HG03103 (cell line): ENCODE data around the gene TIGAR.

Experiments
- ATAC-seq: cut with Tn5 transposase; IDR thresholded peaks from one replicate; pipeline ENCODE4 v1.9.1; 2021; ENCODE audit warnings: low read depth; ENCODE audit not compliant: unreplicated experiment

Gene TIGAR

GRCh38 chr12:4320853-4321701 lies at the start of gene TIGAR:
TSS of gene TIGAR (plus strand) at chr12:4321213. CDS start at chr12:4321272, 59 bp downstream.
- ATAC-seq: peak; percentile 93

DNA sequence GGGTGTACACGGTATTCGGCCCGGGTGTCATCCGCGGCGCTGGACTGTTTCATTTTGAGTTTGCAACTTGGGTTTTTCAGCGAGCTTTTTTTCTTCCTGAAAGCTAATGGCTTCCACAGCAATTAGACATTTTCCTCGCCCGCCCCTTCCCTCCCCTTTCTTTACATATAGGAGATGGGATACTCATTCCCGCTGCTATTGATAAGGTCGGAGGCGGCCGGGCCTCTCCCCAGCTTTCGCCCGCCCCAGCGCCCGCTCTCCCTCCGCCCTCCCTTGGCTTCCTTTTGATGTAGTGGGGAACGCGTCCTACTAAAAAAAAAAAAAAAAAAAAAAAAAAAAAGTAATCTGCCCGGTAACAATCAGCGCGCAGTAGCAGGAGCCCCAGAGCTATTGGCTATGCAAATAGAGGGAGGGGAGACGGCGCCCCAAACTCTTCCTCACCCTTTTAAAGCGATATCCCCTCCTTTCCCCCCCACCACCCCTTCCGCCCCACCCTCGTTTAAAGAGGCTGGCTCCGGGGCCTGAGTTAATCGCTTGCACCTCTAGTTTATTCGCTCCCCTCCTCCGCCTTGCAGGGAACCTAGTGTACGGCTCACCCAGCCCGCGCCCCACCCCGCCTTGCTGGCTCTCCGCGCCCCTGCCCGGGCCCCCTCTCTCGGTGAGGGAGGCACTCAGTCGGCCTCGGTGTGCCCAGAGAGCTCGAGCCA lies 49.1 kb upstream of the TIGAR start:
- peak; percentile 40 for ATAC-seq

- ATAC-seq: no peak
These were observed 48.4 kb upstream of the TIGAR start for GRCh38 chr12:4272424-4273272.

- ATAC-seq: no peak
These were observed 47.8 kb upstream of the TIGAR start for GRCh38 chr12:4273273-4273651.

DNA sequence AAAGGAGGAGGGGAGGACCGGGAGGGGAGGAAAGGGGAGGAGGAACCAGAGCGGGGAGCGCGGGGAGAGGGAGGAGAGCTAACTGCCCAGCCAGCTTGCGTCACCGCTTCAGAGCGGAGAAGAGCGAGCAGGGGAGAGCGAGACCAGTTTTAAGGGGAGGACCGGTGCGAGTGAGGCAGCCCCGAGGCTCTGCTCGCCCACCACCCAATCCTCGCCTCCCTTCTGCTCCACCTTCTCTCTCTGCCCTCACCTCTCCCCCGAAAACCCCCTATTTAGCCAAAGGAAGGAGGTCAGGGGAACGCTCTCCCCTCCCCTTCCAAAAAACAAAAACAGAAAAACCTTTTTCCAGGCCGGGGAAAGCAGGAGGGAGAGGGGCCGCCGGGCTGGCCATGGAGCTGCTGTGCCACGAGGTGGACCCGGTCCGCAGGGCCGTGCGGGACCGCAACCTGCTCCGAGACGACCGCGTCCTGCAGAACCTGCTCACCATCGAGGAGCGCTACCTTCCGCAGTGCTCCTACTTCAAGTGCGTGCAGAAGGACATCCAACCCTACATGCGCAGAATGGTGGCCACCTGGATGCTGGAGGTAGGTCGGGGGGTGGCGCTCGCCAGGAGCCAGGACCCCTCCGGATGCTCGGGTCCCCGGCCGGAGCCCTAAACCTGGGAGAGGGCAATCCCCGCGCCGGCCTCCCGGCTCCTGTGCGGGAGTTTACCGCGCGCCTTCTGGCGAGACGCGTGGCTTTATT lies 47.2 kb upstream of the TIGAR start, which contains the start of gene CCND2:
Gene CCND2, plus strand, starts transcription at position 111 of the 744 bp plus-strand sequence. Its CDS starts 279 bp downstream, at position 390.
- no peak for ATAC-seq

DNA sequence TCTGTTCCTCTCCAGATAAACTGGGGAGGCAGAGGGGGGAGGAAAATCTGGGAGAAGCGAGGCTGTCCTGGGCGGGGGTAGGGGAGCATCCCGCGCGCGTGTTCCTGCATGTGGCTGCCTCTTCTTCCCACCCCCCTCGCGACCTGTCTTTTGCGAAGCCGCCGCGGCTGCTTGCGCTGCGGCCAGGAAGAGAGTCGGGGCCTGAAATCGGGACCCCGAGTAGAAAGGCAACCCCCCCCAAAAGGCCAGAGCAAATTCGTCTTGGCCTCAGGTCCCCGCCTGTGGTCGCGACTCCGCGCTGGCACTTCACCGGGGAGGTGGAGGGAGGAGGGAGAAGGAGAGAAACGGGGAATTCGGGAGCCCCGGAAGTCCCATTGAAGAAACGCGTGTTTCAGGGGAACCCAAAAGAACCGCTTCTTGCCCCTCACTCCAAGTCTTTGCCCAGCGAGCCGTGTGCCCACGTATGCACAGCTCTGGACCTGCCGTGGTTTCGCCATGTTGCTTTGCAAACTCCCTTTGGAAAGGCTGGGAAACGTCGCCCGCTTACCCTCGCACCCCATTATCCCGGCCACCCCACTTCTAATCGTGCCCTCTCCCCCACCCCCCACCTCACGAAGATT lies 46.5 kb upstream of the TIGAR start:
- no peak for ATAC-seq

- no peak for ATAC-seq
These were observed 45.8 kb upstream of the TIGAR start for GRCh38 chr12:4275016-4275869.

DNA sequence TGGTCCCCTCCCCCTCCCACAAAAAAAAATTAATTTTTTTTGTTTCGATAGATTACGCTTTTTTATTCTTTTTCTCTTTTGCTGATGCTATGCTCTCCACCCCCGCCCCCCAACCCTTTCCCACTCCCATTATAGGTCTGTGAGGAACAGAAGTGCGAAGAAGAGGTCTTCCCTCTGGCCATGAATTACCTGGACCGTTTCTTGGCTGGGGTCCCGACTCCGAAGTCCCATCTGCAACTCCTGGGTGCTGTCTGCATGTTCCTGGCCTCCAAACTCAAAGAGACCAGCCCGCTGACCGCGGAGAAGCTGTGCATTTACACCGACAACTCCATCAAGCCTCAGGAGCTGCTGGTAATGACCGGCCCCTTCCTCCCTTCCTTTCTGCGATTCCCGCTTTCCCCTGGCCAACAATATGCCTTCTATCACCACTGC lies 45.1 kb upstream of the TIGAR start:
- no peak for ATAC-seq

- ATAC-seq: peak; percentile 26
These were observed 44.3 kb upstream of the TIGAR start for GRCh38 chr12:4276524-4277204.

GRCh38 chr12:4277205-4277543 lies 43.8 kb upstream of the TIGAR start:
- ATAC-seq: no peak

GRCh38 chr12:4277857-4278256 lies 43.2 kb upstream of the TIGAR start:
- ATAC-seq: no peak

GRCh38 chr12:4278329-4279197 lies 42.5 kb upstream of the TIGAR start:
- no peak for ATAC-seq

DNA sequence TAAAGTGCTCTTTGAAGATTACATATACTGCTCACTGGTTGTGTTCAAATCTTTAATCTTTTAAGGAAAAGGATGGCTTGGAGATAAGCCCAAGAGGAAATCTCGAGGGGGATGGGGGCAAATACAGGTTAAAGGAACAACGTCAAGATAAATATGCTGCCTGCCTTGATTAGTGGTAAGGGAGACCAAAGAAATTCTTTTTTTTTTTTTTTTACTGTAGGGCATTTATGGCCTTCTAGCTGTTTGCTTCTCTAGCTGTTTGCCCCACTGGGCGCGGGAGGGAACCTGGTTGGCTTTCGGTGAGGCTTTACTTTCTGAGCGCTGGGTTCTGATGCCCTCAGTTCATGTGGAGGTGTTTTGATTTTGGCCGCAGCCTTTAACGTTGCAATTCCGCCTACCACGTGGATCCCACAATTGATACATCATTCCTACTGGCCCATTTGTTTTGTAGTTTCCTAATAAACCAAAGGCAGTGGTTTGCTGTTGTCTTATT lies 41.8 kb upstream of the TIGAR start:
- ATAC-seq: no peak

DNA sequence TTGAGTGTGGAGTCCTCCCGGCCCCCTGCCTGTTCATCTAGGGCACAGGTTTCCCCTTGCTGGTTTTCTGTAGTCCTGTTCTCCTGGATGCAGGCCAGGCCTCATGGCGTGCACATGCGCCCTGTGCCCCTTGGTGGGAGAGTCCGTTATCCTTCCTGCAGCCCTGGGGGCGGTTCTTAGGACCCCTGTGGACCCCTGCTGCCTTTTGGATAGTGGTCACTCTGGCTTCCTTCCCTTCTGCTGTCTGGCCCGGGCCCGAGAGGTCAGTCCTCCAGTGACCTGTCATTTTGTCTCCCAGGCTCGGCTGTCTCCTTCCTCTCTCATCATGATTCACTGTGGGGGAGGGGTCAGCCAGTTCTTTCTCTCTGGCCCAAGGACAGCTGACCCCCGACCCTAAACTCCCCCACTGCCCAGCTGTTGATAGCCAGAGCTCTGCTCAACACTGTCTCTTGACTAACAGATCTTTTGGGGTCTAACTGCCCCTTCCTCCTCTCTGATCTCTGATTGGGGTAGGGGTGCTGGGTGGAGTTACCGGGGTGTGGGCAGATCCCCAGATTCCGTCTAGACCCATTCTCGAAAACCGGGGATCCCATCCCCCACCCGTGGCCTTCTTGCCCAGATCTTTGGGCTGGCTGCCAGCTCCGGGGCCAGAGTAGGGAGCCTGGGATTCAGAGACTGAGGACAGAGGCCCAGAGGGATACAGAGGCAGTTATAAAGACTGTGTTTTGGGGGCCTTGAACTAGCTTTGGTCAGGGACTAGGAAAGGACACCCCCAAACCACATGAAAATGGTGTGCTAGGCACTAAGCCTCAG lies 40.5 kb upstream of the TIGAR start:
- ATAC-seq: no peak

- no peak for ATAC-seq
These were observed 39.8 kb upstream of the TIGAR start for GRCh38 chr12:4281173-4281654.
